ENCODE data around the gene PTPN4. TPM values are rescaled to one million over a fixed set of nuclear protein-coding genes. Genes with fewer than 3 reads are reported as not detected.

Gene PTPN4
- polyA plus RNA-seq, 1 donor from 2014 or later: 22.0 TPM

GRCh38 chr2:119941981-119942513 lies 182.3 kb downstream of the PTPN4 start:
- Histone ChIP-seq H3K9me2 (ENCODE audit: insufficient read depth, low read length) (no peaks in the 10 kb centered on the region), H3K27ac (ENCODE audit: low read length) (no peak overlapping the region), H3K4me2 (ENCODE audit: low read length) (no peak overlapping the region), H3K4me3 (ENCODE audit: low read length) (no peak overlapping the region), H3K9me3 (ENCODE audit: low read length) (no peaks in the 10 kb centered on the region), H3K9ac (ENCODE audit: low read length) (no peak overlapping the region), H2AFZ (ENCODE audit: low read depth, low read length) (no peak overlapping the region), H3K36me3 (ENCODE audit: insufficient read depth, low read length) (peaks cover 1% of the 10 kb centered on the region), H3K27me3 (ENCODE audit: insufficient read depth, low read depth, low read length) (no peaks in the 10 kb centered on the region), H3K79me2 (replicated peaks; ENCODE audit: insufficient read depth, low read length) (no peaks in the 10 kb centered on the region), H3F3A (ENCODE audit: insufficient read depth, low read length, poor library complexity, severe bottlenecking) (no peaks in the 10 kb centered on the region), H4K20me1 (ENCODE audit: insufficient read depth) (no peaks in the 10 kb centered on the region)
- TF ChIP-seq CTCF (IDR thresholded peaks at IDR 0.05; ENCODE audit: poor library complexity, severe bottlenecking) (no peak), POLR2AphosphoS5 (IDR thresholded peaks at IDR 0.05) (no peak), TAF1 (IDR thresholded peaks at IDR 0.05; ENCODE audit: low read depth) (no peak), REST (IDR thresholded peaks at IDR 0.05; ENCODE audit: borderline replicate concordance) (no peak), EZH2 (IDR thresholded peaks at IDR 0.05; ENCODE audit: borderline replicate concordance, insufficient read depth, low read length, poor library complexity, severe bottlenecking) (no peak), RAD21 (conservative IDR thresholded peaks at IDR 0.05) (no peak), EP300 (conservative IDR thresholded peaks at IDR 0.05; ENCODE audit: poor library complexity, severe bottlenecking) (no peak), SMC3 (conservative IDR thresholded peaks at IDR 0.05; ENCODE audit: poor library complexity) (no peak), MXI1 (conservative IDR thresholded peaks at IDR 0.05; ENCODE audit: poor library complexity, severe bottlenecking) (no peak)

GRCh38 chr2:119943058-119943457 lies 183.3 kb downstream of the PTPN4 start:
- H3K4me2 ChIP-seq (ENCODE audit: low read length): no peak overlapping the region
- no peaks in the 10 kb centered on the region for H3K9me3 ChIP-seq (ENCODE audit: low read length)
- TF ChIP-seq MXI1 (conservative IDR thresholded peaks at IDR 0.05; ENCODE audit: poor library complexity, severe bottlenecking) (no peak), RAD21 (conservative IDR thresholded peaks at IDR 0.05) (no peak)
- H3K4me3 ChIP-seq (ENCODE audit: low read length): no peak overlapping the region
- no peaks in the 10 kb centered on the region for H4K20me1 ChIP-seq (ENCODE audit: insufficient read depth)
- no peaks in the 10 kb centered on the region for H3F3A ChIP-seq (ENCODE audit: insufficient read depth, low read length, poor library complexity, severe bottlenecking)
- H3K27ac ChIP-seq (ENCODE audit: low read length): no peak overlapping the region
- no peak overlapping the region for H2AFZ ChIP-seq (ENCODE audit: low read depth, low read length)
- no peaks in the 10 kb centered on the region for H3K9me2 ChIP-seq (ENCODE audit: insufficient read depth, low read length)
- no peak overlapping the region for H3K9ac ChIP-seq (ENCODE audit: low read length)
- H3K27me3 ChIP-seq (ENCODE audit: insufficient read depth, low read depth, low read length): no peaks in the 10 kb centered on the region
- no peaks in the 10 kb centered on the region for H3K79me2 ChIP-seq (replicated peaks; ENCODE audit: insufficient read depth, low read length)
- H3K36me3 ChIP-seq (ENCODE audit: insufficient read depth, low read length): peaks cover 4% of the 10 kb centered on the region

All from neural cell (in vitro differentiated cells).